ENCODE results near the gene LAPTM5.
A peak's percentile ranks its signal among the peaks of the same experiment; 100 is the strongest.

Gene LAPTM5, protein sequence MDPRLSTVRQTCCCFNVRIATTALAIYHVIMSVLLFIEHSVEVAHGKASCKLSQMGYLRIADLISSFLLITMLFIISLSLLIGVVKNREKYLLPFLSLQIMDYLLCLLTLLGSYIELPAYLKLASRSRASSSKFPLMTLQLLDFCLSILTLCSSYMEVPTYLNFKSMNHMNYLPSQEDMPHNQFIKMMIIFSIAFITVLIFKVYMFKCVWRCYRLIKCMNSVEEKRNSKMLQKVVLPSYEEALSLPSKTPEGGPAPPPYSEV

DNA sequence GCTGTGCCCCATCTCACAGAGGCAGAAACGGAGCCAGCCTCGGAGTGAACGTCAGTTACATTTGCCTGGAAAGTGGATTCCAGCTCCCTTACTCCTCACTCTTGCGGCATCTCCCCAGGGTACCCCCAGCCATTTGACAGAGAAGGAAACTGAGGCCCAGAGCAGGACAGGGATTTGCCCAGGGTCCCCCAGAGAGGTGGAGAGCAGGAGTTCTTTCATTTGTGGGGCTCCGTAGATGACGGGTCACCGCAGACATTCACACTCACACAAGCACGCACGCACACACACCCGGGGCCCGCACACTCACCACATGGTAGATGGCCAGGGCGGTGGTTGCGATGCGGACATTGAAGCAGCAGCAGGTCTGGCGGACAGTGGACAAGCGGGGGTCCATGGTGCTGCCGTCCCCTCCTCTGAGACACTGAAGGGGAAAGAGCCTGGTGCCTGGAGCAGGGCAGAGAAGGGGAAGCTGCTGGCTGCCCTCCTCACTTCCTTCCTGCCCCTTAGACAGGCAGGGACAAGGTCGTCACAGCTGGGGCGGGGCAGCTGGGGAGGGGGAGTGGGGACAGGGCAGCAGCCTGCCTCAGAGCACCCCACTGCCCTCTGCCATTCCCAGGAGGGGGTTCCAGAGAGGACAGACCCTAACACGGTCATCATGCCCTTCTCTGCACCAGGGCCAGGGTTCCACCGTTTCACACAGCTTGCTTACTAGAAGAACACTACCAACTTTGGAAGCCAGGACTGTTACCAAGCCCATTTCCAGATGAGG is at the start of gene LAPTM5:
Gene LAPTM5 (minus strand): TSS at position 423 of the 769 bp plus-strand sequence. CDS start 29 bp downstream, at position 394.
- no peaks in the 10 kb centered on the region for H3K27me3 Mint-ChIP-seq
- peak; percentile 78 for DNase-seq
- no peaks in the 10 kb centered on the region for H3K9me3 Mint-ChIP-seq
- peak within 1 kb of the TSS; percentile 98 for H3K27ac Mint-ChIP-seq
- H3K4me3 Mint-ChIP-seq = peak within 1 kb of the TSS; percentile 94
- peaks cover 36% of the 10 kb centered on the region for H3K36me3 Mint-ChIP-seq (ENCODE audit: low read depth)
- H3K4me1 Mint-ChIP-seq (ENCODE audit: low read depth) = peaks cover 92% of the 10 kb centered on the region

DNA sequence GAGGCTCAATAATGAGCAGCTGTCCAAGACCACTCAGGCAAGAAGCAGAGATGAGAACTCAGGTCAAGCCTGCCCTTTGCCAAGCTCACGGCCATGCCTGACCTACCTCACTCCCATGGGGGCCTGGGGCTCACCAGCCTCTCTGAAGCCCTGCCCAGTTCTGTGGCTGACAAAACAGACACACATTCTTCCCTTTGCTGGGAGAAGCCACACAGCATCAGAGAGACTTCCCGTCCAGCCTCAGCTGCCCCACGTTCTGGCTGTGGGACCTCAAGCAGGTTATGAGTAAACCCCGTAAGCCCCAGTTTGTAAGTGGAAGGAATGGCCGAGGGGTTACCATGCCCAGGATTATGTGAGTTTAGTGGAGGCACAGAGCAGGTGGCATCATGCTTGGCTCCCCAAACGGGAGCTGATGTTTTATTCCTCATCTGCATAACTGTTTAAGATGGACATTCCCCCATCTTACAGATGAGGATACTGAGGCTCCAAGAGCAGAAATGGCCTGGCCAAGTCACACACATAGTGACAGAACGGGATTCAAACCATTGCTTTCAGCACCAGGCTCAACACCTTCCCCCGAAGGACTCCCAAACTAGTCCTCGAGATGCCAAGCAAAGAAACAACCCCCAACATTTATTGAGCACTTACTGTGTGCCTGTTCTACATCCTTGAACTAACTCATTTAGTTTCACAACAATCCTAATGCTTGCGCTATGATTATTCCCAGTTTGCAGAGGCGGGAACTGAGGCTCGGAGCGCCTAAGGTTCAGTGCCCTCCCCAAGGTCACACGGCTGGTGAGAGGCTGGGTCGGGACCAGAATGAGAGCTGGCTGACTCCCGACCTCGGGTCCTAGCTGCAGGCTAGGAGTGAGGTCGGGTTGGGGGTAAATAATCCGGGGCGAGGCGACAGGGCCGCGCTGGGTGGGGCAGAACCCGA is 49.1 kb upstream of the LAPTM5 start:
- H3K36me3 Mint-ChIP-seq (ENCODE audit: low read depth) = no peaks in the 10 kb centered on the region
- peaks cover 5% of the 10 kb centered on the region for H3K4me1 Mint-ChIP-seq (ENCODE audit: low read depth)
- no peak overlapping the region for H3K27ac Mint-ChIP-seq
- H3K4me3 Mint-ChIP-seq = no peak overlapping the region
- no peaks in the 10 kb centered on the region for H3K9me3 Mint-ChIP-seq
- peaks cover 60% of the 10 kb centered on the region for H3K27me3 Mint-ChIP-seq
- no peak for DNase-seq

DNA sequence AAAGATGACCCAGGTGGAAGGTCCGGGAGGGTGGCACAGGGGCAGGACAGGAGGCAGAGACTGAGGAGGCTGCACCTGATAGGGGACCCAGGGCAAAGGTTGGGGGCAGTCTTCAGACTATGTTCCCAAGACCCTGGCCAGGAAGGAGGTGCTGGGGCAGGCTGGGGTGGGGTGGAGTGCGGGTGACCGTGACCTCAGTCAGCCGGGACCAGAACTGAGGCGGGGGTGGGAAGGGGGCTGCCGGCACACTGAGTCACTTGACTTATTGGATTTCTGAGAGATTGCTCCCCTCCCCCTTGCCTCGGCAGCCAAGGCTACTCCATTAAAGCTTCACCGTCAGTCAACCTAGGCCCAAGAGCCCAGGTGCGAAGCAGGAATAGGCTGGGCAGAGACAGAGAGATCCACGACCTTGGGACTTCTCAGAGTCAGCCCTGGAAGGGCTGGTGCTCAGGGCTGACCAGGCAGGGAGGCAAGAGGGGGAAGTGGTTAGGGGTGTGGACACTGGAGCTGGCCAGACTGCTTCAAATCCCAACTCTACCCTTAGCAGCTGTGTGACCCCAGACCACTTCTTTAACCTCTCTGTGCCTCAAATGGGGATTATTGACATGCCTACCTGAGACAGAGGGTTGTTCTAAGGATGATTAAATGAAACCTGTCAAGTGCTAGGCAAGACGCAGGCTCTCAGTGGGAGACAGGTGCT is 47.9 kb upstream of the LAPTM5 start:
- H3K4me3 Mint-ChIP-seq = no peak overlapping the region
- peaks cover 61% of the 10 kb centered on the region for H3K27me3 Mint-ChIP-seq
- no peaks in the 10 kb centered on the region for H3K9me3 Mint-ChIP-seq
- peaks cover 6% of the 10 kb centered on the region for H3K4me1 Mint-ChIP-seq (ENCODE audit: low read depth)
- no peak for DNase-seq
- H3K27ac Mint-ChIP-seq = no peak overlapping the region
- H3K36me3 Mint-ChIP-seq (ENCODE audit: low read depth) = no peaks in the 10 kb centered on the region

DNA sequence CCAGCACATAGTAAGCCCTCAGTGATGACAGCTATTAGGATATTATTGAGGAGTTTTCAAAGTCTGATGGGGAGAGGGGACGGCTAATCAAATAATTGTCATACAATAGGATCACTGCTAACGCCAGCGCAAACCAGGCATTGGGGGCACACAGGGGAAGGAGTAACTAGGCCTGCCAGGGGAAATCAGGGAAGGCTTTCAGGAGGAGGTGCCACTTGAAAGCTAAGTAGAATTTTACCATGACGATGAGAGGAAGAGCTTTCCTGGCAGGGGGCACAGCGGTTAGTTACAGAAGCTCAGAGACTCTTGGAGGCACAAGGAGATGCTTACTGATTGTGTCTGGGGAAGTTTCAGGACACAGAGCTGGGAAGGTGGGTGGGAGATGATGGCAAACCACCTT is 47.2 kb upstream of the LAPTM5 start:
- Mint-ChIP-seq H3K27me3 (peaks cover 58% of the 10 kb centered on the region), H3K4me1 (ENCODE audit: low read depth) (peaks cover 6% of the 10 kb centered on the region), H3K27ac (no peak overlapping the region), H3K36me3 (ENCODE audit: low read depth) (no peaks in the 10 kb centered on the region), H3K4me3 (no peak overlapping the region), H3K9me3 (no peaks in the 10 kb centered on the region)
- no peak for DNase-seq

DNA sequence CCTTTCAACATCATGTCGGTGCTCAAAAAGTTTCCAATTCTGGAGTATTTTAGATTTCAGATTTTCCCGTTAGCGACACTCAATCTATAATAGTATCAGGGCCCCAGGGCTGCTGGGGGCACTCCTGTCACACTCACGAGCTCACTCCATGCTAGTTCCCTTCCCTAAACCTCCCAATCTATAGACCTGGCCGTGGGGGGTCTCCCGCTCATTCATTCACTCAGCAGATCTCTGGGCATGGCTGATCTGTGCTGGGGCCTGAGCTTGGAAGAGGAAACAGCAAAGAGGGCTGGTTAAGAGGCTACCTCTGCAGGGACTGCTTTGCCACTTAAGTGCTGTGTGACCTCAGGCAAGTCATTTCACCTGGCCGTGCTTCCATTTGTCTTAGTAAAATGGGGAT is 46.8 kb upstream of the LAPTM5 start:
- Mint-ChIP-seq H3K9me3 (no peaks in the 10 kb centered on the region), H3K4me1 (ENCODE audit: low read depth) (peaks cover 6% of the 10 kb centered on the region)

DNA sequence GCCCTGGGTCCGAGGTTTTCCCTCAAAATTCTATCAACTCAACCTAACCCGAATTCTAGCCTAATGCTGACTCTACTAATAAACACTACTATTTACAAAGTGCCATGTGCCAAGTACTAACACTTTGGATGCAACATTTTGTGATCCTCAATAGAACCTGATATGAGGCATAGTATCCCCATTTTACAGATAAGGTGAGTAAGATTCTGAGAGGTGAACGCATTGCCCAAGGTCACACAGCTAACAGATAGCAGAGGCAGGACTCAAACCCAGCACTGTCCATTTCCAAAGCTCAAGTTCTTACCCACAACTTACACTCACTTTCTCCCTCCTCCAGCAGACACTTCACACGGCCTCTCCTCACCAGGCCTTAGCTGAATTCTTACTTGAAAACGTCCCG is 46.0 kb upstream of the LAPTM5 start:
- H3K27me3 Mint-ChIP-seq = peaks cover 50% of the 10 kb centered on the region
- peaks cover 6% of the 10 kb centered on the region for H3K4me1 Mint-ChIP-seq (ENCODE audit: low read depth)
- H3K9me3 Mint-ChIP-seq = no peaks in the 10 kb centered on the region
- DNase-seq = no peak
- no peak overlapping the region for H3K4me3 Mint-ChIP-seq
- no peaks in the 10 kb centered on the region for H3K36me3 Mint-ChIP-seq (ENCODE audit: low read depth)
- H3K27ac Mint-ChIP-seq = no peak overlapping the region

More for the DNA sequence above, 46.8 kb upstream of the LAPTM5 start:
- Mint-ChIP-seq H3K4me3 (no peak overlapping the region), H3K27me3 (peaks cover 55% of the 10 kb centered on the region), H3K27ac (no peak overlapping the region), H3K36me3 (ENCODE audit: low read depth) (no peaks in the 10 kb centered on the region)
- DNase-seq = no peak

DNA sequence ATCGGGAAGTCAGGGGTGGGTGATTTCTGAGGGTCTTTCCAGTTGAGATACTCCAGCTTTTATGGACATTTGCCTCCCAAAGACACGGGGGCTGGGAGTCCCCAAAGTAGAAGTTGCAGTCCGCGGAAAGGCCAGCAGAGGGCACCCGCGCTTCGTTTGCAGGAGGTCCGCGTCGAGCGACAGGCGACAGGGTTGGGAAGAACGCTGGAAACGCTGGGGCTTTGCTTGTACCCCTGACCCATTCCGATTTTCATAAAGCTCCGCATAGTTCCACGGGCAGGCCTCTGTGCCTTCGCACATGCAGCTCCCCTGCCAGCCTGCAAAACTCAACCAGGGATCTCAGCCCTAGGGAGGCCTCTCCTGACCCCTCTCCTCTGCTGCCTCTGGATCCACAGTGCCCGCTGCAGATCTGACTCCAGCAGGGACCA is 44.2 kb upstream of the LAPTM5 start:
- Mint-ChIP-seq H3K36me3 (ENCODE audit: low read depth) (no peaks in the 10 kb centered on the region), H3K4me1 (ENCODE audit: low read depth) (peaks cover 11% of the 10 kb centered on the region), H3K9me3 (no peaks in the 10 kb centered on the region), H3K27ac (no peak overlapping the region), H3K4me3 (no peak overlapping the region), H3K27me3 (peaks cover 36% of the 10 kb centered on the region)
- DNase-seq = peak; percentile 90

DNA sequence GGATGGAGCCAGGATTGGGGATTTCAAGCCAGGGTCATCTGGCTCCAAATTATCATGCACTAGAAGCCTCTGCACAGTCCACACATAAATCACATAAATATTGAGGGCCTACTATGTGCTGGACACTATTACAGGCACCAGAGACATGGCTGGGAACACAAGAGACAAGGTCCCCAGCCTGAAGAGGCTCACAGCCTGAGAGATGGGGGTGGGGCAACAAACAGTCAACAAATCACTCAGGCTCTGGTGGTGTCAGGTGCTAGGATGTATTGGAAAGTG is 41.6 kb upstream of the LAPTM5 start:
- Mint-ChIP-seq H3K4me3 (no peak overlapping the region), H3K9me3 (no peaks in the 10 kb centered on the region), H3K4me1 (ENCODE audit: low read depth) (peaks cover 11% of the 10 kb centered on the region), H3K27ac (no peak overlapping the region), H3K27me3 (peaks cover 11% of the 10 kb centered on the region), H3K36me3 (ENCODE audit: low read depth) (no peaks in the 10 kb centered on the region)
- DNase-seq = no peak

DNA sequence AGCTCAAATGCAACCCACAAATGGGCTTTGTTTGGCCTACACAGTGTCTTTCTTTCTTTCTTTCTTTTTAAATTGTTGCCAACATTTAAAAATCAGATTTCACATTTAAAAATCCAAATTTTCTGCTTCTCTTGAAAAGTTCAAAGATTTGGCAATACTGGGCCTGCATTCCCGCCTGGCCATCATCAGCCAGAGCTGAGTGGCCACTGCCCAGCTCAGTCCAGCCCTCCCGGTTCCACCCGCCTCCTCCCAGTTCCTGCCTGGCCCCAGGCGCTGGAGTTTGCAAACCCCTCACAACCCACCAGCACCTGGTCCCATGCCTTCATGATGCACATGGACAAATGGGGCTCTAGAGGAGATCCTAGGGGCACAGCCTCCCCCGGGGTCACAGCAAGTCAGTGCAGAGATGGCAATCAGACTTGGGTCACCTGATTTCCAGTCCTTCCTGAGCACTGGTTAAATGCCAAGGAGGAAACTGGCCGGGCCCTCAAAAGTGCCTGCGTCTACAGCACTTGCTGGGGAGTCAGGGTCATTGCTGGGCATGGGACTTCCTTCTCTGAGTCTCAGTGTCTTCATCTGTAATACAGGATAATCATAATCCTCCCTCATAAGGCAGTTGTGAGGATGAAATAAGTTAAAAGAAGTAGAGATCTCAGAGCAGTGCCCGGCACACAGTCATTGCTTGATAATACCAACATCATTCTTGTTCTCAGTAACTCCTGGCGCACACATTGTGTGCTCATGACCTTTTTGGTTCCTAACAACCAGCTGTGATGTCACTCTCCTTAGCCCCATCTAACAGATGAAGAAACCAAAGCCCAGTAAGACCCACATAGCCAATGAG is 41.0 kb upstream of the LAPTM5 start:
- Mint-ChIP-seq H3K27ac (no peak overlapping the region), H3K9me3 (no peaks in the 10 kb centered on the region), H3K4me1 (ENCODE audit: low read depth) (peaks cover 11% of the 10 kb centered on the region), H3K27me3 (peaks cover 9% of the 10 kb centered on the region), H3K36me3 (ENCODE audit: low read depth) (no peaks in the 10 kb centered on the region), H3K4me3 (no peak overlapping the region)
- no peak for DNase-seq

DNA sequence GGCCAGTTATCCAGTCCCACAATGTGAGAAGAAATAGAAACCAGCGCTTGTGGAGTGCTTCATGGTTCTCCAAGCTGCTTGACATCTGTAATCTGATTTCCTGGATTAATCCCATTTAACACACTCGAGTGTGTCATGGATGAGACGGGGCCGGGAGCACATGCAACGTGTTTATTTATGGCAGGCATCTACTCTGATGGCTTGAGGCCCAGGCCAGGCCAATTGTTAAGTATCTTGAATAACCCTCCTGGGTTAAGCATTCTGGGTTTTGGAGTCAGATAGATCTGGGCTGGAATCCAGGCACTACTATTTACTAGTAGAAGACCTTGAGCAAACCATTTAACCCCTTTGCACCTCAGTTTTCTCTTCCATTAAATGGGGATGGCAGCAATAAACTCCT is 37.5 kb upstream of the LAPTM5 start:
- H3K27ac Mint-ChIP-seq = no peak overlapping the region
- no peak overlapping the region for H3K4me3 Mint-ChIP-seq
- no peaks in the 10 kb centered on the region for H3K9me3 Mint-ChIP-seq
- no peaks in the 10 kb centered on the region for H3K36me3 Mint-ChIP-seq (ENCODE audit: low read depth)
- DNase-seq = no peak
- H3K27me3 Mint-ChIP-seq = peaks cover 5% of the 10 kb centered on the region
- H3K4me1 Mint-ChIP-seq (ENCODE audit: low read depth) = peaks cover 11% of the 10 kb centered on the region

DNA sequence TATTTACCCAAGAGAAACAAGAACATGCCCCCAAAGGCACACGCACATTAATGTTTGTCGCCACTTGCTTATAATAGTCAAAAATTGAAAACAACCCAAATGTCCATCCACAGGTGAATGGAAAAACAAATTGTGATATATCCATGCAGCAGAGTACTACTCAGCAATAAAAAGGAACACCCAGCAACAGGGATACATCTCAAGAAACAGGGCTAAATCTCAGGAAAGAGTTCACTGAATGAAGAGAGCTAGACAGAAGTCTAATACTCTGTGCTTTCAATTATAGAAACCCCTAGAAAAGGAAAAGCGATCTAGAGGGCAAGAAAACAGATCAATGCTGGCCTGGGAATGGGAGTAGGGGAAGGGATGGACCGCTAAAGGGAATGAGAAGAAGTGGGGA is 36.7 kb upstream of the LAPTM5 start:
- DNase-seq = no peak
- Mint-ChIP-seq H3K36me3 (ENCODE audit: low read depth) (no peaks in the 10 kb centered on the region), H3K27me3 (peaks cover 10% of the 10 kb centered on the region), H3K4me3 (no peak overlapping the region), H3K4me1 (ENCODE audit: low read depth) (peaks cover 11% of the 10 kb centered on the region), H3K9me3 (no peaks in the 10 kb centered on the region), H3K27ac (no peak overlapping the region)

DNA sequence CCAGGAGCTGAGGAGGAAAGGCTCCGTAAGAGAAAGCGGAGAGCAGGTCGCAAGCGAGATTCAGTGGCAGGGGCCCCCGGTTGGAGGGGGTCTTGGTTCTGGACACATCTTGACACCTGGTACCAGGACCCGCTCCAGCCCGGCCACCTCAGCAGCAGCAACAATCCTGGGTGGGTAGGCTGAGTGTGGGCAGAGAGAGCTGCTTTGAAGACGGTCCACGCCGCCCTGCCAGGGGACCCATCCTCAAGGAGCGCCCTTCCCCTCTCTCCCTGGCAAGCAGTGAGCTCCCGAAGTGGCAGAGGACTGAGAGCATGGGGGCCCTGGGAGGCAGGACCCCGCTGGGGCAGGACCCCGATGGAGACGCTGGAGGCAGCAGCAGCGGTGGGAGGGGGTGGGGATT is 35.6 kb upstream of the LAPTM5 start:
- Mint-ChIP-seq H3K4me3 (no peak overlapping the region), H3K27me3 (peaks cover 18% of the 10 kb centered on the region), H3K27ac (no peak overlapping the region), H3K36me3 (ENCODE audit: low read depth) (no peaks in the 10 kb centered on the region), H3K9me3 (no peaks in the 10 kb centered on the region), H3K4me1 (ENCODE audit: low read depth) (peaks cover 10% of the 10 kb centered on the region)
- DNase-seq = no peak

DNA sequence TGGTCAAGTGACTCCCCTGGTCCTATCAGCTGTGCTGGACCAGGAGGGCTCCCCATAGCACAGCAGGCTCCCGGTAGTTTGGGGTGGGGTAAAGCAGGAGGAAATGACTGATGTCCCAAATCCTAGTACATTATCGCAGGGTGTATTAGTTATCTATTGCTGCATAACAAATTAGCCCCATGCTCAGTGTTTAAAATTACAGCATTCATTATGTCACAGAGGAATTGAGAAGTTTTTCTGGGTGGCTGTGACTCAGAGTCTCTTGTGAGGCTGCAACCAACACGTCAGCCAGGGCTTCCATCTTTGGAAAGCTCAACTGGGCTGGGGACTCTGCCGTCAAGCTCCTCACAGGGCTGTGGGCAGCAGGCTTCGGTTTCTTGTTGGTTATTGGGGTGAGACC is 34.3 kb upstream of the LAPTM5 start:
- Mint-ChIP-seq H3K4me1 (ENCODE audit: low read depth) (peaks cover 6% of the 10 kb centered on the region), H3K36me3 (ENCODE audit: low read depth) (no peaks in the 10 kb centered on the region), H3K4me3 (no peak overlapping the region), H3K9me3 (no peaks in the 10 kb centered on the region), H3K27ac (no peak overlapping the region), H3K27me3 (peaks cover 18% of the 10 kb centered on the region)
- DNase-seq = no peak

Data from activated T-cell treated with anti-CD3 and anti-CD28 coated beads, Interleukin-2, amount 50 U/mL, for 24 hours (primary cell).